Muscle of back (tissue), 13 donors: ENCODE data around the gene CGAS. TPM values are rescaled to one million over a fixed set of nuclear protein-coding genes. Genes with fewer than 3 reads are reported as not detected.
A peak's percentile ranks its signal among the peaks of the same experiment; 100 is the strongest.
"Not testable (repeated sequence)": the region's sequence is repeated elsewhere in the genome, so short reads cannot be mapped to it uniquely, and the experiment has no call there.

Experiments
- DNase-seq, 3 donors: peaks; one replicate each; pipeline versions ENCODE4 v3.0.0 to v3.0.0-alpha.2; 2013
- long read RNA-seq, 9 donors: transcript quantifications; one replicate each; lab custom pipeline, GENCODE V29; 2026
- polyA plus RNA-seq, 10 donors: library from polyadenylated mRNA; unstranded; fragments of 120-200 nt; gene quantifications; one replicate each; pipeline ENCODE4 v1.2.1, GENCODE V29; 2013; ENCODE audit not compliant: insufficient read length in 10 of 10

The CGAS gene
- 1 to 10 TPM; 3.7 to 5.8 (median 4.6) TPM for polyA plus RNA-seq
- long read RNA-seq, donor 1 = 0 reads
- long read RNA-seq, donor 2, partial matches to known transcripts = 0 of 1 reads
- long read RNA-seq, donor 2, other reads (novel, unspliced or antisense) = 0 of 1 reads
- long read RNA-seq, donor 3 = 0 reads
- long read RNA-seq, donor 4, partial matches to known transcripts = 0 of 1 reads
- long read RNA-seq, donor 4, other reads (novel, unspliced or antisense) = 0 of 1 reads
- long read RNA-seq, donor 5, partial matches to known transcripts = 0 of 2 reads
- long read RNA-seq, donor 5, other reads (novel, unspliced or antisense) = 0 of 2 reads
- long read RNA-seq, donor 6 = 0 reads
- long read RNA-seq, donor 7, partial matches to known transcripts = 0 of 2 reads
- long read RNA-seq, donor 7, other reads (novel, unspliced or antisense) = 0 of 2 reads
- long read RNA-seq, donor 8, partial matches to known transcripts = 0 of 1 reads
- long read RNA-seq, donor 8, other reads (novel, unspliced or antisense) = 0 of 1 reads
- long read RNA-seq, donor 9 = 0 reads

- peak; percentile 67 to 93 (median 80) for DNase-seq
Measured at GRCh38 chr6:73452107-73452461, at the start of gene CGAS. CGAS (minus strand) TSS chr6:73452297; CDS start chr6:73452181, 116 bp downstream.

GRCh38 chr6:73497915-73498314, 45.8 kb upstream of the CGAS start:
- DNase-seq = no peak

- no peak for DNase-seq
Measured at GRCh38 chr6:73491377-73491776, 39.3 kb upstream of the CGAS start.

GRCh38 chr6:73487473-73487872, 35.4 kb upstream of the CGAS start:
- DNase-seq = no peak

GRCh38 chr6:73484438-73484837, 32.3 kb upstream of the CGAS start:
- DNase-seq = no peak

GRCh38 chr6:73481969-73482368, 29.9 kb upstream of the CGAS start:
- DNase-seq = no peak

- no peak for DNase-seq
Measured at GRCh38 chr6:73477407-73477806, 25.3 kb upstream of the CGAS start.

GRCh38 chr6:73476723-73477122, 24.6 kb upstream of the CGAS start:
- DNase-seq = no peak

- DNase-seq = no peak
Measured at GRCh38 chr6:73471686-73472290, 19.7 kb upstream of the CGAS start.

GRCh38 chr6:73461537-73462350, 9.6 kb upstream of the CGAS start, which contains the start of gene MTO1:
MTO1 (plus strand) TSS chr6:73461737; CDS start chr6:73461855, 118 bp downstream.
- peak; percentile 93 to 96 (median 94) for DNase-seq

GRCh38 chr6:73460056-73460455, 8.0 kb upstream of the CGAS start:
- no peak for DNase-seq

GRCh38 chr6:73459474-73459873, 7.4 kb upstream of the CGAS start:
- not testable (repeated sequence) for DNase-seq

GRCh38 chr6:73455865-73456629, 4.0 kb upstream of the CGAS start:
- no peak for DNase-seq

- DNase-seq = peak; percentile 39 to 89 (median 54)
Measured at GRCh38 chr6:73451223-73452106, 632 bp downstream of the CGAS start.

- no peak for DNase-seq
Measured at GRCh38 chr6:73443555-73443954, 8.5 kb downstream of the CGAS start.

GRCh38 chr6:73435236-73435635, 16.9 kb downstream of the CGAS start:
- DNase-seq = no peak

- no peak for DNase-seq
Measured at GRCh38 chr6:73421534-73421933, 30.6 kb downstream of the CGAS start.

- DNase-seq = no peak
Measured at GRCh38 chr6:73418081-73418741, 33.9 kb downstream of the CGAS start.

GRCh38 chr6:73413102-73413501, 39.0 kb downstream of the CGAS start:
- no peak for DNase-seq

GRCh38 chr6:73409395-73409794, 42.7 kb downstream of the CGAS start:
- no peak for DNase-seq
